ENCODE data around the gene VPS25. TPM values are rescaled to one million over a fixed set of nuclear protein-coding genes. Genes with fewer than 3 reads are reported as not detected.

VPS25 gene
- total and polyA plus RNA-seq, 9 of the 15 experiments (the other 6 are each of a cell fraction or from before 2014, with no cell fraction given), result 123 to 352 (median 180) TPM

GRCh38 chr17:42773290-42774035, at the start of gene VPS25 (continued):
- TF ChIP-seq SAP30 (IDR thresholded peaks at IDR 0.05; ENCODE audit: borderline replicate concordance, insufficient read depth, low read depth, low read length, poor library complexity, severe bottlenecking) (peak; percentile 58), PTRF (tag; IDR thresholded peaks at IDR 0.05) (no peak), THAP12 (CRISPR knock-in tag; IDR thresholded peaks at IDR 0.05) (no peak; the same call in 1 of the 2 replicates), DDX20 (tag; IDR thresholded peaks at IDR 0.05; ENCODE audit: low read depth) (no peak), ZNF644 (tag; IDR thresholded peaks at IDR 0.05; ENCODE audit: low read depth) (no peak), ZNF408 (CRISPR knock-in tag; IDR thresholded peaks at IDR 0.05; ENCODE audit: low read depth) (no peak), HDAC1 (IDR thresholded peaks at IDR 0.05) (peak in 1 of 2 experiments; percentile 72; a peak in 2 of 4 replicates), LCOR (CRISPR knock-in tag; IDR thresholded peaks at IDR 0.05) (0 out of 2 replicates have a peak, but pooled peaks have one; percentile 63), YBX1 (IDR thresholded peaks at IDR 0.05) (no peak), MCM7 (IDR thresholded peaks at IDR 0.05) (no peak), E2F6 (IDR thresholded peaks at IDR 0.05; ENCODE audit: borderline replicate concordance in 1 of 2, extremely low read depth in 1 of 2, insufficient read depth in 1 of 2, insufficient read length in 1 of 2, low read depth in 1 of 2, low read length in 1 of 2, poor library complexity in 1 of 2, severe bottlenecking in 1 of 2) (peak in 1 of 2 experiments; percentile 30), RHOXF2B (CRISPR knock-in tag; conservative IDR thresholded peaks at IDR 0.05) (no peak), GATAD2B (IDR thresholded peaks at IDR 0.05; ENCODE audit: borderline replicate concordance) (no peak; the same call in 1 of the 2 replicates), NUFIP1 (IDR thresholded peaks at IDR 0.05; ENCODE audit: partially characterized antibody) (no peak), RBFOX2 (IDR thresholded peaks at IDR 0.05; ENCODE audit: low read depth, low read length) (peak; percentile 83), ZBTB43 (CRISPR knock-in tag; IDR thresholded peaks at IDR 0.05) (no peak), ZNF507 (tag; conservative IDR thresholded peaks at IDR 0.05) (no peak), ZBTB33 (CRISPR knock-in tag; IDR thresholded peaks at IDR 0.05) (no peak), MIER1 (IDR thresholded peaks at IDR 0.05; ENCODE audit: low read depth) (no peak), ZSCAN32 (CRISPR knock-in tag; IDR thresholded peaks at IDR 0.05) (no peak)
